ENCODE measurements around the gene BTBD9. TPM values are rescaled to one million over a fixed set of nuclear protein-coding genes. Genes with fewer than 3 reads are reported as not detected.

Gene BTBD9
- total RNA-seq, 2 donors from 2014 or later: 30.1 to 45.8 TPM

DNA sequence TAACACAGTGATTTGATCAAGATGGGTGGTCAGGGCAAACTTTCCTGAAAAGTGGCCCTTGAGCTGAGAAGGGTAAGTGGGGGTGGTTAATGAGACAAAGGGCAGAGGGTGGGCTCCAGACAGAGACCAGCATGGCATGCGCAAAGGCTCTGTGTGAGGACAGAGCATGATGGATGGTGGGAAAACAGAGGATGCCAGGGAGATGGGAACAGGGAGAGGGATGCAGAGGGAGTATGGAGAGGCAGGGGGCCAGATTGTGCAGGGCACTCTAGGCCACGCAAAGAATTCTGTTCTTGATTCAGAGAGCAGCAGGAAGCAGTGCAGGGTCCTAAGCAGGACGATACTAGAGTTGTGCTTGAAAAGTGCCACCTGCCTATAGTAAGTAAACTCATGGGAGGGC is 394.4 kb downstream of the BTBD9 start:
- Histone ChIP-seq H3K4me1 (ENCODE audit: control insufficient read depth in 1 of 2, low read depth in 2 of 2) (peaks cover 10 to 27% of the 10 kb centered on the region in 2 donors), H3K36me3 (no peaks in the 10 kb centered on the region), H3K4me3 (no peak overlapping the region), H3K9me3 (no peaks in the 10 kb centered on the region), H3K27me3 (replicated peaks; ENCODE audit: insufficient read depth) (no peaks in the 10 kb centered on the region), H3K27ac (no peak overlapping the region)
- TF ChIP-seq, protein P1, sequence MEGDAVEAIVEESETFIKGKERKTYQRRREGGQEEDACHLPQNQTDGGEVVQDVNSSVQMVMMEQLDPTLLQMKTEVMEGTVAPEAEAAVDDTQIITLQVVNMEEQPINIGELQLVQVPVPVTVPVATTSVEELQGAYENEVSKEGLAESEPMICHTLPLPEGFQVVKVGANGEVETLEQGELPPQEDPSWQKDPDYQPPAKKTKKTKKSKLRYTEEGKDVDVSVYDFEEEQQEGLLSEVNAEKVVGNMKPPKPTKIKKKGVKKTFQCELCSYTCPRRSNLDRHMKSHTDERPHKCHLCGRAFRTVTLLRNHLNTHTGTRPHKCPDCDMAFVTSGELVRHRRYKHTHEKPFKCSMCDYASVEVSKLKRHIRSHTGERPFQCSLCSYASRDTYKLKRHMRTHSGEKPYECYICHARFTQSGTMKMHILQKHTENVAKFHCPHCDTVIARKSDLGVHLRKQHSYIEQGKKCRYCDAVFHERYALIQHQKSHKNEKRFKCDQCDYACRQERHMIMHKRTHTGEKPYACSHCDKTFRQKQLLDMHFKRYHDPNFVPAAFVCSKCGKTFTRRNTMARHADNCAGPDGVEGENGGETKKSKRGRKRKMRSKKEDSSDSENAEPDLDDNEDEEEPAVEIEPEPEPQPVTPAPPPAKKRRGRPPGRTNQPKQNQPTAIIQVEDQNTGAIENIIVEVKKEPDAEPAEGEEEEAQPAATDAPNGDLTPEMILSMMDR (IDR thresholded peaks at IDR 0.05): no peak
- ATAC-seq (ENCODE audit: insufficient number of reproducible peaks, low FRiP score, low read depth): no peak
- DNase-seq (ENCODE audit: low spot score): no peak

DNA sequence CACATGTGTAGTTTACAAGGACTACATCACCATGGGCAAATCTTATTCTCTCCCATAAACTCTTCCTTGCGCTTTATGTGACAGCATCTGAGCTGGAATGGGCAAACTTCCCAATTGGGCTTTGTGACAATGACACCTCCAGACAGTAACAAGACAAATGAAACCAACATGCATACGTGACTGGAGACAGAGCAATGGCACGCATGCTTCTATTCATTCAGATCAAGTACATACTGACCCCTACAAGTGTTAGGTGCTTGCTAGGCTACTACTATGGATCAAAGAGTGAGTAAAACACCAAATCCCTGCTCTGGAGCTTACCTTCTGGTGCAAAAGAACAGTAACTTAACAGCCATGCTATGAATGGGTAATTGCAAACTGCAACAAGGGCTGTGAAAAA is 394.9 kb downstream of the BTBD9 start:
- Histone ChIP-seq H3K4me3 (no peak overlapping the region), H3K9me3 (no peaks in the 10 kb centered on the region), H3K27me3 (replicated peaks; ENCODE audit: insufficient read depth) (no peaks in the 10 kb centered on the region), H3K36me3 (no peaks in the 10 kb centered on the region), H3K4me1 (ENCODE audit: control insufficient read depth in 1 of 2, low read depth in 2 of 2) (peaks cover 10 to 23% of the 10 kb centered on the region in 2 donors), H3K27ac (no peak overlapping the region)
- no peak for ATAC-seq (ENCODE audit: insufficient number of reproducible peaks, low FRiP score, low read depth)
- DNase-seq (ENCODE audit: low spot score): no peak
- TF ChIP-seq, protein P1 (IDR thresholded peaks at IDR 0.05): no peak

DNA sequence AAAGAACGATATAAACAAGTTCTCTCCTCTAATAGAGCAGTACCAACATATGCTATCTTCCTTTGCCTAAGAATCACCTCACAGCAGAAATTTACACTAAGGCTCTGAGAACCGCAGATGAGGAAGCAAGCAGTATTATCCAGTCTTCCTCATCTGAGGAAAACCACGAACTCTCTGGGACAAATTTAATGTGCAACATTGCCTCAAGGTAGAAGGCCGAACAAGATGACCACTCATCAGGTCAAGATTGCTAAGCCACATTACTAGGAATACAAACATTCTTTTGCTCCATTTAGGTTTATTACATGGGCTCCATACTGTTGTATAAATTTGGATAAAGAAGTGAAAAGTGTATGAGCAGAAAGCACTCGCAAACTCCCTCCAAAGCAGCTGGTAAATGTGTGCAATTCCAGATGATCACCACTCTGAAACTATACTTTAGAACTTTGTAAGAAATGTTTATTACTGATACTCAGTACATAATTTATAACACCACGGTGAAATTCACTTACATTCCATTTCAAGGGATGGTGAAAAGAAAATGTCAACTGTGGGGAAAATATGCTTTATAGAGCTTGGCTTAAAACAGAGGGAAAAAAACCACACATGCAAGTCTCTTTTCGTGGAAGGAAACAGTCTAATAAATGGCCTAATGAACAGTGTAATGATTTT is 398.4 kb downstream of the BTBD9 start:
- Histone ChIP-seq H3K27me3 (replicated peaks; ENCODE audit: insufficient read depth) (no peaks in the 10 kb centered on the region), H3K4me1 (ENCODE audit: control insufficient read depth in 1 of 2, low read depth in 2 of 2) (no peaks in the 10 kb centered on the region), H3K9me3 (no peaks in the 10 kb centered on the region), H3K27ac (no peak overlapping the region), H3K4me3 (no peak overlapping the region), H3K36me3 (no peaks in the 10 kb centered on the region)
- DNase-seq (ENCODE audit: low spot score): no peak
- no peak for ATAC-seq (ENCODE audit: insufficient number of reproducible peaks, low FRiP score, low read depth)
- TF ChIP-seq, protein P1 (IDR thresholded peaks at IDR 0.05): no peak

DNA sequence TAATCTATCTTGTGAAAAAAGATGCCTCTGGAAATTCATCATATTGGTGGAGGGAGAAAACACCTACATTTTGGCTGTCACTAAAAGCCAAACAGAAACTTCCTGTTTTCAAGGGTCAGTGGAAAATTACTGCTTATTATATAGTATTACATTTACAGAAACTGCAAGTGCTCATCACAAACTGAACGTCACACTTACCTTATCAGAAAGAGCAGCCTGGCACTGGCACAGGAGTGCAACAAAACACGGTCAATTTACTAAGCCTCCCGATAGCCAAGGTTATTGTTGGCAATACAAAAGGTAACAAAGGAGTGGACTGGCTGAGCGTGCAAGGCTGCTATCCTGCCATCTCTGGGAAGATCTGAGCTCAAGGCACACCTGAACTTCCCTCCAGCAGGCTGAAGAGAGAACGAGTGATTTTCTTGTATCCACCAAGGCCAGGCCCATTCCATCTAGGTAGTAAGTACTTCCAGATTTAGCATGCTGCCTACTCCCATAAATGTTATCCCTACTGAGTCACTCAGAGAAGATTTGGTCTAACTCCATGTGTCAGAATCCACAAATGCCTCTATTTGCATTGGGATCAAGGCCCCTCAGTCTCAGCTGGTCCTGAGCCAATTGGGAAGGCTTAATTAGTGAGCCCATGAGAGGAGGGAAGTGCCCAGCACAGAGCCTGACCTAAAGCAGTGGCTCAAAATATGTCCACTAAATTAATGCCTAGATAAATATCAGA is 399.8 kb downstream of the BTBD9 start:
- TF ChIP-seq, protein P1 (IDR thresholded peaks at IDR 0.05): no peak
- no peak for DNase-seq (ENCODE audit: low spot score)
- Histone ChIP-seq H3K4me1 (ENCODE audit: control insufficient read depth in 1 of 2, low read depth in 2 of 2) (no peaks in the 10 kb centered on the region), H3K27me3 (replicated peaks; ENCODE audit: insufficient read depth) (no peaks in the 10 kb centered on the region), H3K36me3 (no peaks in the 10 kb centered on the region), H3K27ac (no peak overlapping the region), H3K4me3 (no peak overlapping the region), H3K9me3 (no peaks in the 10 kb centered on the region)
- no peak for ATAC-seq (ENCODE audit: insufficient number of reproducible peaks, low FRiP score, low read depth)

DNA sequence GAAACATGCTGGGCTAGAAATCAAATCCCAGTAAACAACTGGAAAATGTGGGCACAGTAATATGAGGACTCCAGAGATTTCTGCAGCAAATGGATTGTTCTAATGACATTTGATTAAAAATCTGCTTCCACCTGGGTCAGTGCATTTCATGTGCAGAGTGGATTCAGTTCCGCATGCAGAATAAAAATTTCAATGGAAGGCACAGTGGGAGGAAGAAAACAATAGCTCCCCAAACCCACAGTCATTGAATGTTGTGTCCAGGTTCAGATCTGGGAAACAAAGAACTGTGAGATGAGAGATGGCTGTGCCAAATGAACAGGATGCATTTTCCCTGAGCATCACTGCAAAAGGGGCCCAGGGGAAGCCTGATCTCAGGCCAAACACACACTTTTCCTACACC is 403.1 kb downstream of the BTBD9 start:
- H3K36me3 ChIP-seq: no peaks in the 10 kb centered on the region
- no peaks in the 10 kb centered on the region for H3K27me3 ChIP-seq (replicated peaks; ENCODE audit: insufficient read depth)
- H3K9me3 ChIP-seq: no peaks in the 10 kb centered on the region
- TF ChIP-seq, protein P1 (IDR thresholded peaks at IDR 0.05): no peak
- H3K4me3 ChIP-seq: no peak overlapping the region
- no peak overlapping the region for H3K27ac ChIP-seq
- ATAC-seq (ENCODE audit: insufficient number of reproducible peaks, low FRiP score, low read depth): no peak
- H3K4me1 ChIP-seq (ENCODE audit: control insufficient read depth in 1 of 2, low read depth in 2 of 2): no peaks in the 10 kb centered on the region
- no peak for DNase-seq (ENCODE audit: low spot score)

Data from thoracic aorta (tissue), 2 donors.